ENCODE measurements around the gene CYGB.
A peak's percentile ranks its signal among the peaks of the same experiment; 100 is the strongest.

Gene CYGB

GRCh38 chr17:76549215-76549518 lies 11.7 kb upstream of the CYGB start:
- no peak for FAIRE-seq

- FAIRE-seq = no peak
These were observed 11.1 kb upstream of the CYGB start for GRCh38 chr17:76548378-76549214.

- no peak for FAIRE-seq
These were observed 10.2 kb upstream of the CYGB start for GRCh38 chr17:76547642-76548202.

- FAIRE-seq = no peak
These were observed 9.7 kb upstream of the CYGB start for GRCh38 chr17:76547183-76547641.

GRCh38 chr17:76546556-76547182 lies 9.2 kb upstream of the CYGB start:
- no peak for FAIRE-seq

GRCh38 chr17:76545918-76546555 lies 8.5 kb upstream of the CYGB start:
- FAIRE-seq = no peak

GRCh38 chr17:76544546-76545365 lies 7.2 kb upstream of the CYGB start:
- FAIRE-seq = no peak

GRCh38 chr17:76543826-76544545 lies 6.5 kb upstream of the CYGB start:
- no peak for FAIRE-seq

GRCh38 chr17:76543482-76543825 lies 5.9 kb upstream of the CYGB start:
- FAIRE-seq = no peak

GRCh38 chr17:76542984-76543383 lies 5.5 kb upstream of the CYGB start:
- no peak for FAIRE-seq

GRCh38 chr17:76542566-76542971 lies 5.1 kb upstream of the CYGB start:
- FAIRE-seq = no peak

GRCh38 chr17:76541739-76542454 lies 4.4 kb upstream of the CYGB start:
- no peak for FAIRE-seq

- peak; percentile 97 for FAIRE-seq
These were observed 3.1 kb upstream of the CYGB start for GRCh38 chr17:76540381-76541300.

- no peak for FAIRE-seq
These were observed 2.2 kb upstream of the CYGB start, which contains the start of gene PRCD for GRCh38 chr17:76539631-76540271. TSS of gene PRCD (plus strand) at chr17:76540044. CDS start at chr17:76540142, 98 bp downstream.

- no peak for FAIRE-seq
These were observed 1.5 kb upstream of the CYGB start for GRCh38 chr17:76538941-76539570.

- no peak for FAIRE-seq
These were observed 897 bp upstream of the CYGB start for GRCh38 chr17:76538281-76538931.

- no peak for FAIRE-seq
These were observed 276 bp downstream of the CYGB start for GRCh38 chr17:76537288-76537577.

- FAIRE-seq = no peak
These were observed 810 bp downstream of the CYGB start for GRCh38 chr17:76536511-76537287.
